Activated naive CD8-positive, alpha-beta T cell treated with anti-CD3 and anti-CD28 coated beads, Interleukin-2, amount 10 ng/mL, durations not matched to agents 7 days and 5 days (primary cell): ENCODE results near the gene F3. TPM values are rescaled to one million over a fixed set of nuclear protein-coding genes. Genes with fewer than 3 reads are reported as not detected.
A peak's percentile ranks its signal among the peaks of the same experiment; 100 is the strongest.

Experiments used
- ATAC-seq: fragments of 150-1000 bp; cut with Tn5 transposase; one replicate; pipeline ENCODE4 v1.10.0; 2021; ENCODE audit warnings: low read depth, moderate library complexity
- POLR2A ChIA-PET: fragments of 350-600 bp; sonication (Branson Sonifier 250); formaldehyde crosslinking; loops from one replicate; lab custom pipeline; 2021; ENCODE audit warnings: antibody characterized with exemption; lab: Charles Lee
- DNase-seq: peaks from one replicate; pipeline ENCODE4 v3.0.0; 2021
- H3K27ac Mint-ChIP-seq: one replicate; pipeline ENCODE4 v1.8.0; 2022; ENCODE audit warnings: mild to moderate bottlenecking, mixed read lengths
- H3K27me3 Mint-ChIP-seq: one replicate; pipeline ENCODE4 v1.8.0; 2022; ENCODE audit warnings: mild to moderate bottlenecking, moderate library complexity, mixed read lengths
- H3K36me3 Mint-ChIP-seq: one replicate; pipeline ENCODE4 v1.8.0; 2021; ENCODE audit warnings: mild to moderate bottlenecking, mixed read lengths
- H3K4me1 Mint-ChIP-seq: one replicate; pipeline ENCODE4 v1.8.0; 2021; ENCODE audit warnings: mixed read lengths
- H3K4me3 Mint-ChIP-seq: one replicate; pipeline ENCODE4 v1.8.0; 2022; ENCODE audit warnings: mild to moderate bottlenecking, moderate library complexity, mixed read lengths
- H3K9me3 Mint-ChIP-seq: one replicate; pipeline ENCODE4 v1.8.0; 2021; ENCODE audit warnings: mixed read lengths
- total RNA-seq, 2 experiments: library from RNA; stranded (reverse); gene quantifications; one replicate each; pipeline ENCODE4 v1.2.3, GENCODE V29; 2021

Gene F3
- total RNA-seq, 2 experiments from 2014 or later = 0.17 TPM; not detected in 1

- POLR2A ChIA-PET = no interaction called here
- H3K27ac Mint-ChIP-seq = no peak overlapping the region
- H3K4me3 Mint-ChIP-seq = no peak overlapping the region
- peaks cover 12% of the 10 kb centered on the region for H3K27me3 Mint-ChIP-seq
- no peak for ATAC-seq
- no peaks in the 10 kb centered on the region for H3K36me3 Mint-ChIP-seq
- H3K4me1 Mint-ChIP-seq = no peaks in the 10 kb centered on the region
- H3K9me3 Mint-ChIP-seq = no peaks in the 10 kb centered on the region
- no peak for DNase-seq
These were observed 11.1 kb downstream of the F3 start for GRCh38 chr1:94530373-94530878.

- no peaks in the 10 kb centered on the region for H3K4me1 Mint-ChIP-seq
- H3K9me3 Mint-ChIP-seq = no peaks in the 10 kb centered on the region
- DNase-seq (no peak), ATAC-seq (no peak)
- H3K4me3 Mint-ChIP-seq = no peak overlapping the region
- H3K27ac Mint-ChIP-seq = no peak overlapping the region
- peaks cover 11% of the 10 kb centered on the region for H3K27me3 Mint-ChIP-seq
- POLR2A ChIA-PET = no interaction called here
- H3K36me3 Mint-ChIP-seq = no peaks in the 10 kb centered on the region
These were observed 12.1 kb downstream of the F3 start for GRCh38 chr1:94529416-94529815.

DNA sequence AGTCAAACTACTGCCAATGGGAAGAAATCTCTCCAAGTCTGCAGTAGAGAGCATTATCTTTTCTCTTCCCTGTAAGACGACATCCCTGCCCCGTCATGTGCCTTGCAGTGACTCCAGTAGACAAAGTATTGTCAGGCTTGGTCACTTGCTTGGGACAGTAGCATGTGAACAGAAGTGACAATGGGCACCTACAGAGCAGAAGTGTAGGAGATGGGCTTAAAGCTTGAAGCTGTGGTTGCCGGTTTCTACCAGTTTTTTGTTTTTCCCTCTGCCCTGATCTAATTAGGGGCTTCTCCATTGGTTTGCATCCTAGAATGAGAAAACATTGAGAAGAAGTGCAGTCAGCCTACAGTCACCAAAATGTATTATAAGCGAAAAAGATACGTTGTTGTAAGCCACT lies 12.7 kb downstream of the F3 start:
- DNase-seq (no peak), ATAC-seq (no peak)
- POLR2A ChIA-PET = no interaction called here
- no peak overlapping the region for H3K27ac Mint-ChIP-seq
- no peaks in the 10 kb centered on the region for H3K36me3 Mint-ChIP-seq
- no peaks in the 10 kb centered on the region for H3K4me1 Mint-ChIP-seq
- no peak overlapping the region for H3K4me3 Mint-ChIP-seq
- peaks cover 11% of the 10 kb centered on the region for H3K27me3 Mint-ChIP-seq
- no peaks in the 10 kb centered on the region for H3K9me3 Mint-ChIP-seq

DNA sequence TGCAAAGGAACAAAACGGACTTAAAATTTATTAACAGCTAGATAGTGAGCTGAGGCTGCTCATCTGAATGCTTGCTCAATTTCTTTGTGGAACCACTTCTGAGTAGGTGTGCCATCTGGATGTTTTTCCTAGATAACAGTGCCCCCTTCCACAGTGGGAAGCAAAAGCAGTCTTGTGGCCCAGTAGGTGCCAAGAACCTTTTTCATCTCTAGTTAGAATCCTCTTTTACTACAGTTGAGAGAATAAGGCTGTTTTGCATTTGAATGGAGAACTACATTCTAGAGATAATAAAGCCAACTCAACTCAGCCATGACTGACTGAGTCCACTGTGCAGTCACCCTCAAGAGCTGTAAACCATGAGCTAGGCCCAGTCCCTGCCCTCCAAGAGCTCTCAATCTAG lies 13.3 kb downstream of the F3 start:
- Mint-ChIP-seq H3K4me3 (no peak overlapping the region), H3K27me3 (peaks cover 11% of the 10 kb centered on the region), H3K4me1 (no peaks in the 10 kb centered on the region), H3K9me3 (no peaks in the 10 kb centered on the region), H3K27ac (no peak overlapping the region), H3K36me3 (no peaks in the 10 kb centered on the region)
- POLR2A ChIA-PET = no interaction called here
- DNase-seq (no peak), ATAC-seq (no peak)

DNA sequence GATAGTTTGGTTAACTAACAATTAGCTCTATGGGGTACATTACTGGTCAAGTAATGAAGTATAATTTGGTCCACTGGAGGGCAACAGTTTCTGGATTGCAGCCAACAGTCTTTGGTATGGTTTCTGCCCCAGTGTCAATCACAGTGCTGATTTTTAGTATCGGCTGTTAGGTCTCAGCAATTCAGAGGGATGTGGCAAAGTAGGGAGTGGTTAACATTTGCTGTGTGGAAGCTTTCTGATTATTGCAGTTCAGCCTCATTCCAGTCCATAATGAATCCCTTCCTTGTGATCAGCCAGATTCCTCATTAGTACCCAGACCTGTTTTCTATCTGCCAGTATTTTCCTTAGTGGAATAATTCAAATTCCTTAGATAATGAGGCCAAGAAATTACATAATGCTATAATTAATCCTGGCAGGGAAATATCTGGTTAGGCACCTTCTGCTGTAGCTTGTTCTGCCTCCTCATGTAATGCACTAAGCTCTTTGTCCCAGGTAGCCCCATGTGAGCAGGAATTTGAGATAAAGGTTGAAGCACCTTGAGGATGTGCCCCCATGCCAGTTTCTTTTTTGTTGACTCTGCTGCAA lies 14.0 kb downstream of the F3 start:
- Mint-ChIP-seq H3K9me3 (no peaks in the 10 kb centered on the region), H3K36me3 (no peaks in the 10 kb centered on the region), H3K27ac (no peak overlapping the region), H3K27me3 (peaks cover 6% of the 10 kb centered on the region), H3K4me1 (no peaks in the 10 kb centered on the region), H3K4me3 (no peak overlapping the region)
- DNase-seq = no peak
- POLR2A ChIA-PET = no interaction called here
- ATAC-seq = no peak

DNA sequence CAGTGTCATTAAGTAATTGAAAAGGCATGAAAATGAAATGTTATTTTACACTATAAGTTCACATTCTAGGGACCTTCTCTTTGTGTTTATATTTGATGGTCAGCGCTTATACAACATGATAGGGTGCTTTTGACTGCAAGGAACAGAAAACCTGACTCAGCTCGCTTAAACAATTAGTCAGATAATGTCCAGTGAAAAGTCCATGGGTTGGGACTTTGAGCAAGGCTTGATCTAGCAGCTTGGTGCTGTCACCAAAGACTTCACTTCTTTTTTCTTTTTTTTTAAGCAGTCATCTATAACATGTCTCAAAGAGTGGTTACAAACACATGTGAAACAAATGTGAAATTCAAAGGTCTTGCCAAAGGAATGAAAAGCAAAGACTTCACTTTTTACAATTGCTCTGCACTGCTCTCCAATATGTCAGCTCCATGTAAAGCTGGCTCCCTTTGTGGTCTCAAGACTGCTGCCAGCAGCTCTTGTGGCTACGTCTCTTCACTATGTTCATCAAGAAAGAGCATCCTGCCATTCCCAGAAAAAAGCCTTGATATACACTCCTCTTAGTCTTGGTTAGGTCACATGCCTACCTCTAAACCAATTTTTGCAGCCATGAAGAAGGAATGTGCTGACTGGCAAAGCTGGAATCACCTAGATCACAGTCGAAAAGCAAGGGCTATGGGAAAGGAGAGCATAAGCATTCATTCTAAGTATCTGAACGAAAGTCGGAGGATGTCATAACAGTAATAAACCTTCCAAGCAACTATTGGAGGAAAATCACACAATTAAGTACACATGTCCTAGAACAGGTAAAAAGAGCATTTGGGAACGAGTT lies 15.2 kb downstream of the F3 start:
- no peaks in the 10 kb centered on the region for H3K4me1 Mint-ChIP-seq
- POLR2A ChIA-PET = no interaction called here
- H3K36me3 Mint-ChIP-seq = no peaks in the 10 kb centered on the region
- ATAC-seq (no peak), DNase-seq (no peak)
- H3K27me3 Mint-ChIP-seq = peaks cover 6% of the 10 kb centered on the region
- H3K9me3 Mint-ChIP-seq = no peaks in the 10 kb centered on the region
- H3K4me3 Mint-ChIP-seq = no peak overlapping the region
- H3K27ac Mint-ChIP-seq = no peak overlapping the region

- Mint-ChIP-seq H3K4me3 (no peak overlapping the region), H3K27me3 (peaks cover 6% of the 10 kb centered on the region), H3K36me3 (no peaks in the 10 kb centered on the region), H3K4me1 (no peaks in the 10 kb centered on the region), H3K9me3 (no peaks in the 10 kb centered on the region), H3K27ac (no peak overlapping the region)
- ATAC-seq (no peak), DNase-seq (no peak)
- POLR2A ChIA-PET = no interaction called here
These were observed 17.0 kb downstream of the F3 start for GRCh38 chr1:94524531-94524930.

DNA sequence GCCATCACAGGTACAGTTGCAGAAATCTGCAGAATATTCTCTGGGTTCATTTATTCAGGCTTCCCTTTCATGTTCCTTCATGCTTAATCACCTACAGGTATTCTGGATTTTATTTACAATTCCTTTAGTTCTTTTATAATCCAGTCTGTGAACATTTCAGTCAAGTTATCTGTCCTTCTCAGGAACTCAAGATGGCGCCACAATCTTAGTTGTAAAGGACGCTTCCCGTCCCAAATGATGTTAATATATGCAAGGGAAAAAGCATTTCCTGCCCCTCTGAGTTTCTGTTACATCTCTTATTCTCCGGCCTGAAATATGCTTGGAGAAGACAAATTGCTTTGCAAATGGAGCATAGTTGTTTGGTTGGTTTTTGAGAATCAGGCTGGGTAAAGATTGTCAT lies 19.3 kb downstream of the F3 start:
- Mint-ChIP-seq H3K4me1 (no peaks in the 10 kb centered on the region), H3K27me3 (peaks cover 2% of the 10 kb centered on the region), H3K4me3 (no peak overlapping the region), H3K9me3 (no peaks in the 10 kb centered on the region), H3K27ac (no peak overlapping the region), H3K36me3 (no peaks in the 10 kb centered on the region)
- DNase-seq (no peak), ATAC-seq (no peak)
- POLR2A ChIA-PET = no interaction called here

- no peak for DNase-seq
These were observed 22.2 kb downstream of the F3 start for GRCh38 chr1:94519351-94519750.

DNA sequence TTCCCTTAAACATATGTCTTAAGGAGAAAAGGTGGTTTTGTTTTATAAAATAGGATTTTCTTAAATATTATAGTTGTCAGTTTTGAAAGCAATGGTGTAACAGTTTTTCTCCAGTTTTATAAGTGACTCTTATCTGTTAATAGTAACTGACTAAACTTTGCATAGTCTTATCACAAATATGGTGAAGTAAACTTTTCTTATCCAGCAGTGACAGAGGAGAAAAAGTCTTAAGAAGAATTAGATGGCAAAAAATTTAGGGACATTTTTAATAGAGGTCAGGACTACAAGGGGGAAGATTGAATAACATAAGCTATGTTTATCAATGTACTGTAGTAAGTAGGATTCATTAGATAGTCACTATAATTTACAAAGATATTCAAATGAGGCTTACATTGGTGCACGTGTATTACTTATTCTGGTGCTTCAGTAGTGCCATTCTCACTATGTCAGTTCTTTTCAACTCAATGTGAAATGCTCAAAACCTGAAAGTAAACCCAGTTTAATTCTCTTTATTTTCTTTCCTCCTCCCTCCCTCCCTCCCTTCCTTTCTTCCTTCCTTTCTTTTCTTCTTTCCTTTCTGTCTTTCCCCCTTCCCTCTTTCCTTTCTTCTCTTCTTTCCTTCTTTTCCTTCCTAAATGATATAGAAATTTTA lies 26.1 kb downstream of the F3 start:
- POLR2A ChIA-PET = no interaction called here
- ATAC-seq (no peak), DNase-seq (no peak)
- Mint-ChIP-seq H3K36me3 (peaks cover 4% of the 10 kb centered on the region), H3K4me3 (no peak overlapping the region), H3K27me3 (no peaks in the 10 kb centered on the region), H3K27ac (no peak overlapping the region), H3K4me1 (peaks cover 2% of the 10 kb centered on the region), H3K9me3 (no peaks in the 10 kb centered on the region)

More at GRCh38 chr1:94519351-94519750, 22.2 kb downstream of the F3 start:
- Mint-ChIP-seq H3K9me3 (no peaks in the 10 kb centered on the region), H3K27me3 (no peaks in the 10 kb centered on the region), H3K36me3 (peaks cover 2% of the 10 kb centered on the region), H3K4me3 (no peak overlapping the region), H3K4me1 (peaks cover 2% of the 10 kb centered on the region), H3K27ac (no peak overlapping the region)
- ATAC-seq = no peak
- POLR2A ChIA-PET = no interaction called here

- POLR2A ChIA-PET = no interaction called here
- ATAC-seq = no peak
- peaks cover 8% of the 10 kb centered on the region for H3K36me3 Mint-ChIP-seq
- H3K9me3 Mint-ChIP-seq = no peaks in the 10 kb centered on the region
- no peak overlapping the region for H3K4me3 Mint-ChIP-seq
- peaks cover 2% of the 10 kb centered on the region for H3K4me1 Mint-ChIP-seq
- H3K27ac Mint-ChIP-seq = no peak overlapping the region
- DNase-seq = no peak
- no peaks in the 10 kb centered on the region for H3K27me3 Mint-ChIP-seq
These were observed 27.3 kb downstream of the F3 start for GRCh38 chr1:94514095-94514727.

GRCh38 chr1:94512816-94513215 lies 28.7 kb downstream of the F3 start:
- Mint-ChIP-seq H3K9me3 (no peaks in the 10 kb centered on the region), H3K27ac (no peak overlapping the region), H3K36me3 (peaks cover 11% of the 10 kb centered on the region), H3K4me1 (peaks cover 2% of the 10 kb centered on the region), H3K4me3 (no peak overlapping the region), H3K27me3 (no peaks in the 10 kb centered on the region)
- DNase-seq (no peak), ATAC-seq (no peak)
- POLR2A ChIA-PET = no interaction called here

DNA sequence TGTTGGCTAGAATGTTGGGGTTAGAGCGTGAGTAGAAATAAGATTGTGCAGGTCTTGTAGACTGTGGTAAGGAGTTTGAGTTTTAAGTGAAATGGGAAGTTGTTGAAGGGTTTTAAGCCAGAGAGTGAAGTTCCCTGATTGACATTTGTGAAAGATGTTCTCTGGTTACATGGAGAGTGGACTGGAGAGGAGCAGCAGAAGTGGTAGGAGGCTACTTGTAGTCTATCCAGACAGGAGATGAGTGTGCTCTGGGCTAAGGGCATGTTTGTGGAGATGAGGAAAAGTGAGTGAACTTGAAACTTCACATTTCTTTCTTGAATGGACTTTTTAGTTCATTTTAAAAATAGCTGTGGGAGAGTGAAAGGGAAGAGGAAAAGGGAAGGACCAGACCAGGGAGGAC lies 37.0 kb downstream of the F3 start:
- H3K9me3 Mint-ChIP-seq = peaks cover 2% of the 10 kb centered on the region
- H3K27ac Mint-ChIP-seq = peak overlapping the region; percentile 40
- no peak for DNase-seq
- peaks cover 10% of the 10 kb centered on the region for H3K4me1 Mint-ChIP-seq
- H3K36me3 Mint-ChIP-seq = peaks cover 36% of the 10 kb centered on the region
- no peaks in the 10 kb centered on the region for H3K27me3 Mint-ChIP-seq
- no peak for ATAC-seq
- no peak overlapping the region for H3K4me3 Mint-ChIP-seq
- POLR2A ChIA-PET = no interaction called here
